Endothelial cell of umbilical vein (primary cell): ENCODE data around the gene PPA2. TPM values are rescaled to one million over a fixed set of nuclear protein-coding genes. Genes with fewer than 3 reads are reported as not detected.

Experiments used
- BruUV-seq: library from RNA; stranded (reverse); fragments of 400-500 nt; replicated peaks from 2 replicates; lab custom pipeline; 2021; lab: Mats Ljungman, UMichigan
- CTCF ChIA-PET: fragments of 300-600, 350-600 bp; sonication (Branson Sonifier 250); formaldehyde crosslinking; loops from one replicate; lab custom pipeline; 2021; ENCODE audit warnings: antibody characterized with exemption, inconsistent platforms; lab: Charles Lee
- POLR2A ChIA-PET: fragments of 300-600, 350-600 bp; sonication (Branson Sonifier 250); formaldehyde crosslinking; loops from one replicate; lab custom pipeline; 2021; ENCODE audit warnings: antibody characterized with exemption, inconsistent platforms; lab: Charles Lee
- DNase-seq: peaks from one replicate; pipeline ENCODE4 v3.0.0-alpha.2; 2011; ENCODE audit warnings: low read depth, low spot score
- FAIRE-seq: peaks from 2 replicates; lab custom pipeline; 2011; peaks lifted over from hg19 to GRCh38; lab: Jason Lieb, UNC
- H2AFZ ChIP-seq: 2 replicates; pipeline ENCODE4 v1.6.0; 2012; ENCODE audit warnings: low read depth, low read length, control low read depth, inconsistent platforms
- H3K27ac ChIP-seq: 2 replicates; pipeline ENCODE4 v1.5.1; 2011; ENCODE audit warnings: low read depth, mild to moderate bottlenecking, control low read depth, low read length, moderate library complexity; ENCODE audit not compliant: insufficient read depth
- H3K27me3 ChIP-seq, 2 experiments: 2 replicates each; pipeline versions ENCODE4 v1.6.0 to v1.6.1; 2011; ENCODE audit warnings: low read length in 2 of 2, mixed read lengths in 1 of 2; ENCODE audit not compliant: control insufficient read depth in 2 of 2, insufficient read depth in 2 of 2
- H3K36me3 ChIP-seq, 2 experiments: 2 replicates in 1 of 2; 3 replicates in 1 of 2; pipeline ENCODE4 v1.5.1; 2011; ENCODE audit warnings: low read length in 2 of 2, mild to moderate bottlenecking in 1 of 2, moderate library complexity in 1 of 2; ENCODE audit not compliant: control insufficient read depth in 2 of 2, insufficient read depth in 2 of 2; ENCODE audit errors: extremely low read depth in 1 of 2
- H3K4me1 ChIP-seq: 3 replicates; pipeline ENCODE4 v1.5.1; 2011; ENCODE audit warnings: mild to moderate bottlenecking, low read length; ENCODE audit not compliant: control insufficient read depth, insufficient read depth; ENCODE audit errors: extremely low read depth
- H3K4me2 ChIP-seq: 2 replicates; pipeline ENCODE4 v1.6.1; 2011; ENCODE audit warnings: low read length, control low read depth, mixed read lengths; ENCODE audit not compliant: insufficient read depth
- H3K4me3 ChIP-seq, 3 experiments: fragments of 200-600 bp in 1 of 3; sonication (generic), shearing (Covaris generic) in 1 of 3; replicated peaks in 1 of 3; 2 replicates each; pipeline ENCODE4 v1.5.1; 2011 to 2016; ENCODE audit warnings: control low read depth in 3 of 3, low read length in 3 of 3, mild to moderate bottlenecking in 2 of 3, inconsistent platforms in 1 of 3, low read depth in 1 of 3, moderate library complexity in 1 of 3; ENCODE audit not compliant: insufficient read depth in 1 of 3
- H3K79me2 ChIP-seq: 2 replicates; pipeline ENCODE4 v1.6.0; 2012; ENCODE audit warnings: low read length, inconsistent platforms; ENCODE audit not compliant: control insufficient read depth, insufficient read depth
- H3K9ac ChIP-seq: replicated peaks from 2 replicates; pipeline ENCODE3; 2011; ENCODE audit warnings: low read length, control low read depth; ENCODE audit not compliant: insufficient read depth; ENCODE audit errors: extremely low read depth
- H3K9me1 ChIP-seq: replicated peaks from 3 replicates; pipeline ENCODE4 v1.6.0; 2011; ENCODE audit warnings: mild to moderate bottlenecking, low read length; ENCODE audit not compliant: control insufficient read depth, insufficient read depth; ENCODE audit errors: extremely low read depth
- H3K9me3 ChIP-seq: replicated peaks from 2 replicates; pipeline ENCODE4 v1.5.1; 2012; ENCODE audit warnings: low read length, inconsistent platforms; ENCODE audit not compliant: control insufficient read depth, insufficient read depth
- H4K20me1 ChIP-seq: replicated peaks from 2 replicates; pipeline ENCODE3; 2011; ENCODE audit warnings: mild to moderate bottlenecking, low read length; ENCODE audit not compliant: control insufficient read depth, insufficient read depth; ENCODE audit errors: extremely low read depth
- CTCF ChIP-seq, 2 donors: IDR thresholded peaks; 1 replicate in 1 of 2; 2 replicates in 1 of 2; pipeline ENCODE4 v1.5.1; 2011; ENCODE audit warnings: low read length in 2 of 2, mild to moderate bottlenecking in 2 of 2, moderate library complexity in 2 of 2, control low read depth in 1 of 2, inconsistent platforms in 1 of 2, low read depth in 1 of 2; ENCODE audit not compliant: insufficient read depth in 1 of 2; ENCODE audit errors: extremely low read depth in 1 of 2
- EZH2 ChIP-seq: IDR thresholded peaks from 2 replicates; pipeline ENCODE4 v1.6.1; 2012; ENCODE audit warnings: borderline replicate concordance, low read depth, mild to moderate bottlenecking, moderate library complexity, low read length, inconsistent platforms; ENCODE audit not compliant: severe bottlenecking
- FOS ChIP-seq: IDR thresholded peaks from 2 replicates; pipeline ENCODE4 v1.6.1; 2011; ENCODE audit warnings: mild to moderate bottlenecking, low read length, moderate library complexity, borderline replicate concordance; ENCODE audit not compliant: insufficient read depth
- GATA2 ChIP-seq: IDR thresholded peaks from 2 replicates; pipeline ENCODE4 v1.7.0; 2011; ENCODE audit warnings: low read depth, mild to moderate bottlenecking, moderate library complexity, mixed read lengths, low read length; ENCODE audit not compliant: insufficient read length, insufficient read depth
- JUN ChIP-seq: IDR thresholded peaks from 2 replicates; pipeline ENCODE4 v1.6.1; 2011; ENCODE audit warnings: borderline replicate concordance, low read depth; ENCODE audit not compliant: insufficient read length, insufficient read depth
- MYC ChIP-seq: IDR thresholded peaks from one replicate; pipeline ENCODE4 v1.6.1; 2011; ENCODE audit warnings: mild to moderate bottlenecking, low read depth, low read length
- POLR2A ChIP-seq: IDR thresholded peaks from 2 replicates; pipeline ENCODE4 v1.6.1; 2012; ENCODE audit warnings: low read depth, mild to moderate bottlenecking, control low read depth, low read length
- POLR2AphosphoS5 ChIP-seq: IDR thresholded peaks from 2 replicates; pipeline ENCODE4 v1.6.1; 2012; ENCODE audit warnings: low read depth, mild to moderate bottlenecking, control low read depth, low read length, moderate library complexity; ENCODE audit not compliant: insufficient read depth
- dilution Hi-C: fragments of 300-500 bp; cut with MboI; formaldehyde crosslinking; loops from one replicate; pipeline ENCODE4 v1.15.0; 2019; ENCODE audit warnings: low sequenced_read_pairs; ENCODE audit not compliant: extremely low pct_ligation_motif_present
- intact Hi-C: fragments of 100-400 bp; cut with micrococcal nuclease; formaldehyde crosslinking; loops from one replicate; pipeline ENCODE4 v1.10.0; 2022
- polyA plus RNA-seq, 4 experiments: library from polyadenylated mRNA; depleted of rRNA in 3 of 4; stranded (reverse) in 3 of 4; unstranded in 1 of 4; fragments of >200 nt; gene quantifications; 2 replicates each; pipeline versions ENCODE4 v1.2.1 to v1.2.3, GENCODE V29; 2011 to 2012; ENCODE audit warnings: missing spikeins in 1 of 4
- total RNA-seq: library from RNA; stranded (reverse); gene quantifications from 2 replicates; pipeline ENCODE4 v1.2.3, GENCODE V29; 2021
- TF ChIP-seq, protein P1 (sequence below): IDR thresholded peaks from 2 replicates; pipeline ENCODE4 v1.6.1; 2011; ENCODE audit not compliant: insufficient read depth, insufficient read length

PPA2 gene
- total and polyA plus RNA-seq, 2 donors (not counting 3 experiments of a cell fraction or from before 2014, with no cell fraction given) = 30.4 to 58.7 TPM

GRCh38 chr4:105415281-105415744, 58.5 kb downstream of the PPA2 start:
- H3K27me3 ChIP-seq = no peaks in the 10 kb centered on the region
- H3K4me3 ChIP-seq = no peak overlapping the region
- no peak overlapping the region for H3K4me2 ChIP-seq
- H3K27ac ChIP-seq = no peak overlapping the region
- H3K36me3 ChIP-seq = peaks cover 0 to 10% of the 10 kb centered on the region in 2 experiments
- H3K4me1 ChIP-seq = no peaks in the 10 kb centered on the region
- H3K9me1 ChIP-seq = no peaks in the 10 kb centered on the region
- TF ChIP-seq CTCF (IDR thresholded peaks at IDR 0.05; ENCODE audit: extremely low read depth in 1 of 2, insufficient read depth in 1 of 2, low read depth in 1 of 2, low read length in 2 of 2) (no peak), JUN (no peak), MYC (no peak), EZH2 (no peak), FOS (no peak), GATA2 (no peak), POLR2AphosphoS5 (no peak), POLR2A (no peak)
- TF ChIP-seq, protein P1, sequence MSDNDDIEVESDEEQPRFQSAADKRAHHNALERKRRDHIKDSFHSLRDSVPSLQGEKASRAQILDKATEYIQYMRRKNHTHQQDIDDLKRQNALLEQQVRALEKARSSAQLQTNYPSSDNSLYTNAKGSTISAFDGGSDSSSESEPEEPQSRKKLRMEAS = no peak
- no peak overlapping the region for H3K9ac ChIP-seq
- no peak for FAIRE-seq
- no TSS peak for BruUV-seq
- ChIA-PET POLR2A (no interaction called here), CTCF (no interaction called here)
- H3K9me3 ChIP-seq = no peaks in the 10 kb centered on the region
- no peak overlapping the region for H2AFZ ChIP-seq
- dilution Hi-C loops = no loop called here
- no peaks in the 10 kb centered on the region for H3K79me2 ChIP-seq
- intact Hi-C loops = no loop called here
- H4K20me1 ChIP-seq = no peaks in the 10 kb centered on the region
- no peak for DNase-seq
